ENCODE measurements around the gene SAMHD1.

The SAMHD1 gene

GRCh38 chr20:36872852-36873251 lies 78.7 kb downstream of the SAMHD1 start:
- no peak for DNase-seq (ENCODE audit: low spot score)

- DNase-seq (ENCODE audit: low spot score), result no peak
Observed at GRCh38 chr20:36871640-36872570, 79.6 kb downstream of the SAMHD1 start.

- DNase-seq (ENCODE audit: low spot score), result no peak
Observed at GRCh38 chr20:36866681-36867495, 84.6 kb downstream of the SAMHD1 start.

- no peak for DNase-seq (ENCODE audit: low spot score)
Observed at GRCh38 chr20:36866164-36866563, 85.3 kb downstream of the SAMHD1 start.

GRCh38 chr20:36865861-36866149 lies 85.7 kb downstream of the SAMHD1 start:
- DNase-seq (ENCODE audit: low spot score), result no peak

GRCh38 chr20:36865076-36865860 lies 86.2 kb downstream of the SAMHD1 start:
- DNase-seq (ENCODE audit: low spot score), result no peak

GRCh38 chr20:36862857-36863668 lies 88.4 kb downstream of the SAMHD1 start:
- no peak for DNase-seq (ENCODE audit: low spot score)

GRCh38 chr20:36861875-36862801 lies 89.4 kb downstream of the SAMHD1 start:
- no peak for DNase-seq (ENCODE audit: low spot score)

GRCh38 chr20:36861625-36861874 lies 90.0 kb downstream of the SAMHD1 start:
- DNase-seq (ENCODE audit: low spot score), result no peak

GRCh38 chr20:36860811-36861624 lies 90.5 kb downstream of the SAMHD1 start:
- DNase-seq (ENCODE audit: low spot score), result no peak

GRCh38 chr20:36860339-36860738 lies 91.2 kb downstream of the SAMHD1 start:
- no peak for DNase-seq (ENCODE audit: low spot score)

- no peak for DNase-seq (ENCODE audit: low spot score)
Observed at GRCh38 chr20:36859700-36860330, 91.7 kb downstream of the SAMHD1 start.

- DNase-seq (ENCODE audit: low spot score), result no peak
Observed at GRCh38 chr20:36859282-36859555, 92.3 kb downstream of the SAMHD1 start.

- peak; percentile 26 for DNase-seq (ENCODE audit: low spot score)
Observed at GRCh38 chr20:36856691-36857635, 94.5 kb downstream of the SAMHD1 start.

GRCh38 chr20:36856195-36856594 lies 95.3 kb downstream of the SAMHD1 start:
- no peak for DNase-seq (ENCODE audit: low spot score)

GRCh38 chr20:36855241-36855657 lies 96.3 kb downstream of the SAMHD1 start:
- DNase-seq (ENCODE audit: low spot score), result no peak

GRCh38 chr20:36854348-36855240 lies 96.9 kb downstream of the SAMHD1 start:
- no peak for DNase-seq (ENCODE audit: low spot score)

Measured in CD4-positive, alpha-beta T cell treated with Interleukin-15 for 4 hours (primary cell).